HG03064 (cell line): Measurements from ENCODE around the gene MED20.

Experiments used
- ATAC-seq: cut with Tn5 transposase; IDR thresholded peaks from one replicate; pipeline ENCODE4 v1.9.1; 2021; ENCODE audit warnings: low read depth; ENCODE audit not compliant: unreplicated experiment

The MED20 gene

DNA sequence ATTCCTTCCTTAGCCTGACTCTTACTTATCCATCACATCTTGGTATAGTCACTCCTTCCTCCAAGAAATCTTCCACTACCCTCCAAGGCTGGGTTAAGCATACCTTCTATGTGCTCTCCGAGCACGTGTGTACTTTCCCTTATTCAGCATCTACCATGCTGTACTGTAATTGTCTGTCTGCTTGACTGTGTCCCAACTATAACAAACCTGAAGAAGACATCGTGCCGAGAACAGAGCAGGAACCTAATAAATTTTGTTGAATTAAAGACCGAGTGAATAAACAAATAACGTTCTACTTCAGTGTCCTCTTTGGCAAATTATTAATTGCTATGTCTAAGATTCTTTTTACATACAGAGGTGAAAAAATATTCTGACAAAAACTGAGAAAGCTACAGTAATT lies 61.6 kb downstream of the MED20 start:
- no peak for ATAC-seq

DNA sequence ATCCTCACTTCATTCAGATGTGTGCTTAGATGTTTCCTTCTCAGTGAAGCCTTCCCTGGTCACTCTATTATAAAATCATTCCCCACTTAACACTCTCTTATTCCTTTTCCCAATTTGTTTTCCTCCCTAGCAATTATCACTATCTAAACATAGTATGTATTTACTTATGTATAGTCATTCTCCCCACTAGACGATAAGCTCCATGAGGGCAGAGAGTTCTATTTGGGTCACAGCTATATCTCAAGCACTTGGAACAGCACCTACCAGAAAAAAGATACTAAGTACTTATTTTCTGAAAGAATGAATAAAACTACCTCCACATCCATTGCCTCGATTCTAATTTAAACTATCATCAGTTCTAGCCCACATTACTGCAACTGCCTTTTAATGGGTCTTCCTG lies 62.2 kb downstream of the MED20 start:
- ATAC-seq: no peak
